ENCODE measurements around the gene IFT27.
"Not testable (repeated sequence)": the region's sequence is repeated elsewhere in the genome, so short reads cannot be mapped to it uniquely, and the experiment has no call there.

IFT27 gene

DNA sequence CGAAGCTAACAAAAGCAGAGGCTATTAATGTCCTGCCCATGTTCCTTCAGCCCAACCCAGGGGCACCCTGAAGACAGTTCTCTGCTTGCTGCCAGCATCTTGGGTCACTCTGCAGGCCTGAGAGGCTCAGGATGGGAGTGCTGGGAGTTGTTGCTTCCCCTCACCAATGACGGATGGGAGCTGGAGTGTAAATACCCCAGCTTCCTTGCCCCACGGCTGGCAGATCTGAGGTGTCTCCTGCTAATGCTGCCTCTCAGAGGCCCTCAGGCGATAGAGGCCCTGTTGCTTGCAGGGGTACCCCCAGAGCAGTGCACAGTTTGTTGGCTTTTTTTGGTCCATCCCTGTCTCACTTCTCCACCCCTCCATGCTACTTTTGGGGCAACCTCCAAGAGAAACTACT is 32.9 kb downstream of the IFT27 start:
- no peak for DNase-seq

- DNase-seq, result no peak
These were observed 34.0 kb downstream of the IFT27 start for GRCh38 chr22:36741968-36742367.

DNA sequence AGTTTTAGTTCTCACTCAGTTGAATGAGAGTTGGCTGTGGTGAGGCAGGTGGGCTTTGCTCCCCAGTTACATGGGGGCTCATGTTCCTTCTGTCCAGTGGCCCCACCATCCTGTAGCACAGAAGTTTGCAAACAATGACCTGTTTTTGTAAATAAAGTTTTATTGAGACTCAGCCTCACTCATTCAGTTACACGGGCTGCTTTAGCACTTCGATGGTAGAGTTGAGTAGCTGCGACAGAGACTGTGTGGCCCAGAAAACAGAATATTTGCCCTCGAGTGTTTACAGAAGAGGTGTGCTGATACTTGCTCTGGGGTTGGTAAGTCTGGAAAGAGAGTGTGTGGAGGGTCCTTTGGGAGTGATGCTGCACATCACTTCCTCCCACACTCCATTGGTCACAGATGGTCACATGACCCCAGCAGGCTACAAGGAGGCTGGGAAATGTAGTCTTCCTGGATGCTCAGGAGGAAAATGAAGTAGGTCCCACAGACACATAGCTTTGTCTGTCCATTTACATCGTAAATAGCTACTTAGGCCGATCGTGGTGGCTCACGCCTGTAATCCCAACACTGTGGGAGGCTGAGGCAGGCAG is 34.6 kb downstream of the IFT27 start:
- no peak for DNase-seq

DNA sequence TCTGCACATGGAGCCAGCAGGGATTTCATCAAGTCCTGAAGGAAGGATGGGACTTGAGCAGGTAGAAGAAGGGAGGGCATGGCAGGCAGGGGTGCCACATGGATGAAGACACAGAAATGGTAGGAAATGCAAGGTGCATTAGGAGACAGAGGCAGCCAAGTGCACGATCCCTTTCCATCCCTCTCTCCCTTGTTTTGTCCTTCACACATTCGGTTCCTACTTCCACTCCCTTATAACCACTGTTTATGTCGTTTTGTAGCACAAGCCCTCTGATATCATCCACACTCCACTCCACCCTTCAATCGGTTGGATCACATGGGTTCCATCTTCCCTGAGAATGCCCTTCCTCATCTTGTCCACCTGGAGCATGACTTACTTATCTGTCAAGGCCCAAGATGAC is 35.2 kb downstream of the IFT27 start:
- no peak for DNase-seq

- no peak for DNase-seq
These were observed 36.7 kb downstream of the IFT27 start for GRCh38 chr22:36739185-36739584.

DNA sequence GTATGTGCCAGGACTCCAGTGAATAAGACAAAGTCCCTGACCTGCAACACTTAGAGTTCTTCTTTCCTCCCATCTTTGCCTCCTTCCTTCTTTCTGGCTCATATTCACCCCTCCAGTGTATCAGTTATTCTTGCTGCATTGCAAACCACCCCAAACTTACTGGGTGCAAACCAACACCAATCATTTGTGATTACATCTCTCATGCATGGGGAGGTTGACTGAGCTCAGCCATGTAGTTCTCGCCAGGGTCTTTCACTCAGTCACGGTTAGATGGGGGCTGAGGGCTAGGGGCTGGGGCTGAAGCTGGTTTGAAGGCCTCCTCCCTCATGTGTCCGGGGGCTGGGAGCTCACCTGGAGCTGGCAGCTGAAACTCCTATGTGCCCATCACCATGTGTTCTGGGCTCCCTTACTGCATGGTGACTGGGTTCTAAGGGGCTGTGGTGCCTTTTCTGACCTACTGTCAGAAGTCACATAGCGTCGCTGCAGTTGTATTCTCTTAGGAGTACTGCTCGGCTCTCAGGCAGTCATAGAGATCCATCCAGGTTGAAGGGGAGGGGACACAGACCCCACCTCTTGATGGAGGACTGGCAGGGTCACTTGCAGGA is 37.4 kb downstream of the IFT27 start:
- DNase-seq, result no peak

- DNase-seq, result no peak
These were observed 38.1 kb downstream of the IFT27 start for GRCh38 chr22:36737776-36738175.

- no peak for DNase-seq
These were observed 39.1 kb downstream of the IFT27 start for GRCh38 chr22:36736701-36737320.

DNA sequence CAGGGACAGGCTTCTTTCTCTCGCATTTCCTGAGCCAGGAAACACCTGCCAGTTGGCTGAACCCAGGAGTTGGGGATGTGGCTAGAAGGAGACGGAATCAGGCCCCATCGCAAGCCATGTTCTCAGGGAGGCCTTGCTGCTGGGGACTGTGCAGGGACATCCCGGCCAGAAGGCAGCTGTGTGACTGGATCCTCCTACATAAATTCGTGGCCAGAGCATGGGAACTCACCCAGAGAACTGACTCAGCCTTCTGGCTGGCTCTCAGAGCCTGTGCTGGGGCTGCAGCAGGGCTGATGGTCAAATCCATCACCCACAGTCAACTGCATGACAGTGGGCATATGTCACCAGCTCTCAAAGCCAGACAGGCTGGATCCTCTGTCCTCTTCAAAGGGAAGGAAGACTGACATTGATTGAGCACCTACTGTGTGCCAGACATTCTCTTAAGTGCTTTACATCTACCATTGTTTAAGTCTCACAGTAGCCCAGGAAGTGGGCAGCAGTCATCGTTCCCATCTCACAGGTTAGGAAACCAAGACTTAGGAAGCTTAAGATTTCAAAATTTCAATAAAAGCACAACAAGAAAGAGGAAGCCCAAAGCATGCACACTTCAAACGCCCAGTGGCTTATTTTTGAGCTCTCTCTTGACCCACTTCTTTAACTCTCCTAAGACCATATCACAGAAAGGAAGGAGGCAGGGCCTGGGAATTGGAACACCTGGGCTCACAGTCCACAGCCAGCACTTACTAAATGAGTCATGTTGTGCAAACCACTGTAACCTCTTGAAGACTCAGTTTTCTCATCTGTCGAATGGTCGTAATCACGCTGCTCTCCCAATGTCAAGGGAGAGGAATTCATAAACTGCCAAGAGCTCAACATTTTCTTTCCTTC is 41.5 kb downstream of the IFT27 start:
- DNase-seq, result no peak

DNA sequence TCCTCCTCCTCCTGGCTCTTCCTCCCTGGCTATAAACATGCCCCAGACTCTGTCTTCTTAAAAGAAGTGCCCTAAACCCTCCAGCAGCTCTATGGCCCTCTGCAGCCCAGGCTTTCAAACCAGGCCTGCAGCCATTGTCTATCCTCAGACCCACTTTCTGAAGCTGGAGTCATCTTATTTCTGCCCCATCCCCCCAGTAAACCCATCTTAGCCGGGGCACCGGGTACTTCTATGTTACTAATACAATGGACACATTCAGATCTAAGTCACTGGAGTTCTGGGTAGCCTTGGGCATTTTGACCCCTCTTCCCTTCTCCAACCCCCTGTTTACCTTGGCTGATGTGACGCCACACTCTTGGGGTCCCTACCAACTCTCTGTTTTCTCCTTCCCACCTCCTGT is 42.6 kb downstream of the IFT27 start:
- no peak for DNase-seq

DNA sequence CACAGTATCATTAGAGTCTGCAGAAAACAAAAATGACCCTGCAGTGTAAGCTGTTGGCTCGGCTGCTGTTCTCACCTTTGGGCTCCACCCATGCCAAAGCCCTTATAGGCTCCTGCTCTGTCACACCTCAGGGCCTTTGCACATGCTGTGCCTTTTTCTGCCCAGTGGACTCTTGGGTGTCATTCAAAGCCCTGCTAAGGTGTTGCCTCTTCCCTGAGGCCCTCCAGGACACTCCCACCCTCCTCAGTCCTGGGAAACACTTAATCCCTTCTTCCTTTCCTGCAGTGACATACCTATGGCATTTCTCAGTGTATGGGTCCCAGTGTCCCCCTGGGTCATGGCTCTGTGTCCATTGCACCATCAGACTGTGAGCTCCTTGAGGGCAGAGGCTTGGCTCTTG is 43.3 kb downstream of the IFT27 start:
- DNase-seq, result no peak

DNA sequence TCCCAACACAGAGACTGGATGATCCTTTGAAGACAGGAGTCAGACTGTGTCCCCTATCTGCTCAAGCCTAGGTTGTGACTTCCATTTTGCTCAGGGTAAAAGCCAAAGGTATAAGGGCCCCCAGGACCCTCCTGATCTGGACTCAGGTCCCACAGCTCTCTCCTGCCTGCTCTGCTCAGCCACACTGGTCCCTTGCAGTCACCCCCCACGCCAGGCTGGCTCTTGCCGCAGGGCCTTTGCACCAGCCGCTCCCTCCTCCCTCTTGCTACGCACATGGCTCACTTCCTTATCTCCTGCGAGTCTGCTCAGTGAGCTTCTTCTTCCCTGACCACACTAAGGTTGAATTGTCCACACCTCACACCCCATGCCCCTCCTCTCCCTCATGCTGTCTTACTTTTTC is 44.0 kb downstream of the IFT27 start:
- no peak for DNase-seq

DNA sequence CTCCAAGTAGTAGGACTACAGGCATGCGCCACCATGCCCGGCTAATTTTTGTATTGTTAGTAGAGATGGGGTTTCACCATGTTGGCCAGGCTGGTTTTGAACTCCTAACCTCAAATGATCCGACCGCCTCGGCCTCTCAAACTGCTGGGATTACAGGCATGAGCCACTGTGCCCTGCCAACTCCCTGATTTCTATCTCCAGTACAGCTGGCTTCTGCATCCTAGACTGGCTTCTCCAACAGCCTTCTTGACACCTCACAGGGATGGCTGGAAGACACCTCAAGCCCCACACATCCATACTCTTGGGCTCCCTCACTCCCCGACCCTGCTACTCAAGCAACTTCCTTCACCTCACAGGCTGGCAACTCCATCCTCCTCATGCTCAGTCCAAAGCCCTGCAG is 44.6 kb downstream of the IFT27 start:
- DNase-seq, result not testable (repeated sequence)

GRCh38 chr22:36730176-36730858 is 45.6 kb downstream of the IFT27 start:
- no peak for DNase-seq

DNA sequence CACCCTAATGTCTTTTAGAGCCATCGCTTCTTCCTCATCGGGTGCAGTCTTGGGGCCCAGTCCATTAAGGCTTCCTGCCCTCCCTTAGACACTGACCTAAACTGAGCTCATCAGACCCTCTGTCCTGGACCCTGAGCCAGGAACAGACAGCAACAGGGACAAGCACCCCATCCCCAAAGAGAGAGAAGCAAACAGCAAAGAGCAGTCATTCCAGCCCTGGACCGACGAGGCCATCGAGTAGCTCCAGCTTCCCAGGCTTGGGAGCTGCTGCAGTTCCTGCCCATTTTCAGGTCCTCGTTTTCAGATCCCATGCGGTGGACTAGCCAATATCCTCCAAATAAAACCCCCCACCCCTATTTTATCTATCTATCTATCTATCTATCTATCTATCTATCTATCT is 46.6 kb downstream of the IFT27 start:
- no peak for DNase-seq

GRCh38 chr22:36728505-36728904 is 47.4 kb downstream of the IFT27 start:
- DNase-seq, result no peak

DNA sequence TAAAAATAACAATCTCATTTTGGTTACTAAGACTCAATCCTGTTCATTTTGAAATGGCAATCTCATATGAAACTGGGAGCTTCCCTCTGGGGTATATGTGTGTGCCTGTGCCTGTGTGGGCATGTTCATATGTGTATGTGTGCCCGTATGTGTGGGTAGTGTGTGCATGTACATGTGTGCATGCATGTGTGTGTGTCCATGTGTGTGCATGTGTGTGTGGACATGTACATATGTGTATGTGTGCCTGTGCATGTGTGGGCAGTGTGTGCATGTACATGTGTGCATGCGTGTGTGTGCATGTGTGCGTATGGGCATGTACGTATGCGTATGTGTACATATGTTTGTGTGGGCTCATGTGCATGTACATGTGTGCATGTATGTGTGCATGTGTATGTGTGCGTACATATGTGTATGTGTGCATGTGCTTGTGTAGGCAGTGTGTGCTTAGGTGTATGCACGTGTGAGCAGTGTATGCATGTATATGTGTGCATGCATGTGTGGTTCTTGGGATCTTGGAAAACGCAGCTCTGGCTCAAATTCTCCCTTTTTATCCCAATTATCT is 47.9 kb downstream of the IFT27 start:
- no peak for DNase-seq

DNA sequence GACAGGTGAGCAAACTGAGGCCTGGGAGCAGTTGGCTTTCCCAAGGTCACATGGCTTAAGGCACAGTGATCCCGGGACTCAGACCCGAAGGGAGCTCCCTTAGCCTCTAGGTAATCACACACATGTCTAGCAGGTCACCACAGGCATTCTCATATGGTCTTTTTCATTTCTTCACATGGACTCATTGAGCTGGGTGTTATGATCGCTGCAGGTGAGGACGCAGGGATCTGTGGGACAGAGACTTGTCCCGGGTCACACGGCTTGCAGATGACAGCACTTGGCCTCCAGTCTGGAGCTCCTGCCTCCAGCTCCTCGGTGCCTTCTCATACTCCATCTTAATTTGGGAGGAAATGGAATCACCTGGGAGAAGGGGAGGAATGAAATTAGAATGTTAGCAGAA is 48.8 kb downstream of the IFT27 start:
- no peak for DNase-seq

DNA sequence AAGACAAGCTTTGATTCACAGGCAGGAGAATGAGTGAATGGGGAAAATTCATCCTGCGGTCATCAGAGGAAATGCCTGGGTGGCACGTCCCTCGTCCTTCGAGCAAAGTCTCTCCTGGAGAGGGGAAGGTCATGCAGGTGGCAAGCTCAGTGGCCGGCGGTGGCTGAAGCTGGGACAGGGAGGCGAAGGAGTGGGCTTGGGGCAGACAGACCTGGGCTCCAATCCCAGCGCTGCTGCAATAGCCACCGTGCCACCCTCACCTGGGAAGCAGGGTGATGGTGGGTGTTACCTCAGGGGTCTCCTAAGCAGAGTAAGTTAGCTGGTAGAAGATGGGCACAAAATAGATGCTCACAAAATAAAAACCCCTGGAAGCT is 49.9 kb downstream of the IFT27 start:
- DNase-seq, result no peak

- no peak for DNase-seq
These were observed 50.4 kb downstream of the IFT27 start for GRCh38 chr22:36725366-36726006.

GRCh38 chr22:36724836-36725235 is 51.1 kb downstream of the IFT27 start:
- DNase-seq, result no peak

DNA sequence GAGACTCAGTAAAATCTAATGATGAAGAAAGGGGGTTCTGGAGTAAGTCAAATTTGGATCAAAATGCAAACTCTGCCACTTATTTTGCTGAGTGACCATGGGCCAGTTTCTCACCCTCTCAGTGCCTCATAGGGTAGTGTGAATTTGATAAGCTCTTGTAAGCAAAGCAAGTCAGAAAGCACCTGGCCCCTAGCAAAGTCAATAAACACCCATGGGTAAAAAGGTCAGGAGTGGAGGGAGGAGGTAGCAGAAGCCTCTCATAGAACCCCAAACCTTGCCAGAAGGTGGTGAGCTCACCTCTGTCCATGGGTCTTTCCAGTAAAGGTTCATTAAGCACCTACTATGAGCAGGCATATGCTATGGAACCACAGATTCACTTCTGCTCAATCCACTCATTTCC is 53.9 kb downstream of the IFT27 start:
- no peak for DNase-seq
